Measurements from ENCODE around the gene B3GAT1. TPM values are rescaled to one million over a fixed set of nuclear protein-coding genes. Genes with fewer than 3 reads are reported as not detected.
"Not testable (repeated sequence)": the region's sequence is repeated elsewhere in the genome, so short reads cannot be mapped to it uniquely, and the experiment has no call there.

Gene B3GAT1
- polyA plus RNA-seq, 4 donors = 1.3 to 4.4 (median 3.1) TPM

- DNase-seq (ENCODE audit: low read depth in 4 of 4, low spot score in 3 of 4) = peak; percentile 46 to 59 (median 56)
Observed at GRCh38 chr11:134360050-134360835, 51.8 kb downstream of the B3GAT1 start.

- no peak for DNase-seq (ENCODE audit: low read depth in 4 of 4, low spot score in 3 of 4)
Observed at GRCh38 chr11:134359646-134360045, 52.4 kb downstream of the B3GAT1 start.

- no peak for DNase-seq (ENCODE audit: low read depth in 4 of 4, low spot score in 3 of 4)
Observed at GRCh38 chr11:134358856-134359490, 53.1 kb downstream of the B3GAT1 start.

- DNase-seq (ENCODE audit: low read depth in 4 of 4, low spot score in 3 of 4) = no peak
Observed at GRCh38 chr11:134358165-134358855, 53.7 kb downstream of the B3GAT1 start.

GRCh38 chr11:134357545-134357839 is 54.5 kb downstream of the B3GAT1 start:
- no peak for DNase-seq (ENCODE audit: low read depth in 4 of 4, low spot score in 3 of 4)

- DNase-seq (ENCODE audit: low read depth in 4 of 4, low spot score in 3 of 4) = no peak
Observed at GRCh38 chr11:134356656-134357544, 55.1 kb downstream of the B3GAT1 start.

GRCh38 chr11:134355656-134356055 is 56.4 kb downstream of the B3GAT1 start:
- DNase-seq (ENCODE audit: low read depth in 4 of 4, low spot score in 3 of 4) = no peak

GRCh38 chr11:134355136-134355535 is 56.9 kb downstream of the B3GAT1 start:
- DNase-seq (ENCODE audit: low read depth in 4 of 4, low spot score in 3 of 4) = no peak

GRCh38 chr11:134352111-134352510 is 59.9 kb downstream of the B3GAT1 start:
- no peak for DNase-seq (ENCODE audit: low read depth in 4 of 4, low spot score in 3 of 4)

- no peak for DNase-seq (ENCODE audit: low read depth in 4 of 4, low spot score in 3 of 4)
Observed at GRCh38 chr11:134350381-134350780, 61.7 kb downstream of the B3GAT1 start.

GRCh38 chr11:134349802-134350355 is 62.2 kb downstream of the B3GAT1 start:
- no peak for DNase-seq (ENCODE audit: low read depth in 4 of 4, low spot score in 3 of 4)

- no peak for DNase-seq (ENCODE audit: low read depth in 4 of 4, low spot score in 3 of 4)
Observed at GRCh38 chr11:134349109-134349801, 62.8 kb downstream of the B3GAT1 start.

- no peak for DNase-seq (ENCODE audit: low read depth in 4 of 4, low spot score in 3 of 4)
Observed at GRCh38 chr11:134347441-134347840, 64.6 kb downstream of the B3GAT1 start.

- DNase-seq (ENCODE audit: low read depth in 4 of 4, low spot score in 3 of 4) = no peak
Observed at GRCh38 chr11:134346976-134347350, 65.1 kb downstream of the B3GAT1 start.

GRCh38 chr11:134346101-134346975 is 65.7 kb downstream of the B3GAT1 start:
- DNase-seq (ENCODE audit: low read depth in 4 of 4, low spot score in 3 of 4) = no peak

- DNase-seq (ENCODE audit: low read depth in 4 of 4, low spot score in 3 of 4) = no peak
Observed at GRCh38 chr11:134345237-134345550, 66.8 kb downstream of the B3GAT1 start.

GRCh38 chr11:134344497-134345236 is 67.4 kb downstream of the B3GAT1 start:
- not testable (repeated sequence) for DNase-seq (ENCODE audit: low read depth in 4 of 4, low spot score in 3 of 4)

- DNase-seq (ENCODE audit: low read depth in 4 of 4, low spot score in 3 of 4) = no peak
Observed at GRCh38 chr11:134343646-134344045, 68.4 kb downstream of the B3GAT1 start.
